Neural progenitor cell (in vitro differentiated cells): Measurements from ENCODE around the gene GHITM. TPM values are rescaled to one million over a fixed set of nuclear protein-coding genes. Genes with fewer than 3 reads are reported as not detected.
"Not testable (repeated sequence)": the region's sequence is repeated elsewhere in the genome, so short reads cannot be mapped to it uniquely, and the experiment has no call there.

Experiments
- DNase-seq: peaks from one replicate; pipeline ENCODE4 v3.0.0-alpha.2; 2016; ENCODE audit warnings: low spot score
- H2AFZ ChIP-seq: fragments of 200-600 bp; sonication (generic); replicated peaks from 2 replicates; pipeline ENCODE4 v1.6.1; 2016; ENCODE audit warnings: antibody characterized with exemption
- H3F3A ChIP-seq: fragments of 200-600 bp; sonication (generic); 2 replicates; pipeline ENCODE4 v1.6.1; 2016; ENCODE audit warnings: antibody characterized with exemption, low read depth
- H3K27ac ChIP-seq: fragments of 200-600 bp; sonication (generic); 2 replicates; pipeline ENCODE4 v1.5.1; 2016; ENCODE audit warnings: mild to moderate bottlenecking
- H3K27me3 ChIP-seq: fragments of 200-600 bp; sonication (generic); 2 replicates; pipeline ENCODE4 v1.6.1; 2016; ENCODE audit warnings: mild to moderate bottlenecking, moderate library complexity
- H3K36me3 ChIP-seq: fragments of 200-600 bp; sonication (generic); 2 replicates; pipeline ENCODE4 v1.5.1; 2016
- H3K4me1 ChIP-seq: fragments of 200-600 bp; sonication (generic); 2 replicates; pipeline ENCODE4 v1.6.1; 2016; ENCODE audit warnings: mixed run types
- H3K4me2 ChIP-seq: fragments of 200-600 bp; sonication (generic); 2 replicates; pipeline ENCODE4 v1.6.1; 2016
- H3K4me3 ChIP-seq: fragments of 200-600 bp; sonication (generic); 2 replicates; pipeline ENCODE4 v1.5.1; 2016
- H3K79me2 ChIP-seq: fragments of 200-600 bp; sonication (generic); 2 replicates; pipeline ENCODE4 v1.6.1; 2016; ENCODE audit warnings: low read depth
- H3K9ac ChIP-seq: fragments of 200-600 bp; sonication (generic); 2 replicates; pipeline ENCODE4 v1.6.1; 2016
- H3K9me3 ChIP-seq: fragments of 200-600 bp; sonication (generic); 2 replicates; pipeline ENCODE4 v1.5.1; 2016; ENCODE audit warnings: low read depth
- H4K20me1 ChIP-seq: fragments of 200-600 bp; sonication (generic); 2 replicates; pipeline ENCODE4 v1.6.1; 2016; ENCODE audit warnings: low read depth
- H3K27ac Mint-ChIP-seq: 3 replicates; pipeline ENCODE4 v1.8.0; 2021; ENCODE audit warnings: mixed read lengths
- H3K27me3 Mint-ChIP-seq: 2 replicates; pipeline ENCODE4 v1.8.0; 2022; ENCODE audit warnings: low read depth, mild to moderate bottlenecking, inconsistent platforms, moderate library complexity, mixed read lengths; ENCODE audit not compliant: insufficient read depth
- H3K36me3 Mint-ChIP-seq: 3 replicates; pipeline ENCODE4 v1.8.0; 2021; ENCODE audit warnings: mixed read lengths
- H3K4me1 Mint-ChIP-seq: 3 replicates; pipeline ENCODE4 v1.8.0; 2021; ENCODE audit warnings: mixed read lengths
- H3K4me3 Mint-ChIP-seq: 3 replicates; pipeline ENCODE4 v1.8.0; 2021; ENCODE audit warnings: mild to moderate bottlenecking, moderate library complexity, mixed read lengths
- H3K9me3 Mint-ChIP-seq: 3 replicates; pipeline ENCODE4 v1.8.0; 2020; ENCODE audit warnings: mixed read lengths
- EZH2 ChIP-seq: fragments of 200-600 bp; sonication (generic); IDR thresholded peaks from 2 replicates; pipeline ENCODE4 v1.6.1; 2017; ENCODE audit warnings: antibody characterized with exemption, mild to moderate bottlenecking, moderate library complexity
- EZH2phosphoT487 ChIP-seq: fragments of 200-600 bp; sonication (generic); IDR thresholded peaks from 2 replicates; pipeline ENCODE4 v1.6.1; 2017; ENCODE audit warnings: antibody characterized with exemption
- total RNA-seq: library from RNA; depleted of rRNA; stranded (reverse); fragments of >200 nt; gene quantifications from 2 replicates; pipeline ENCODE4 v1.2.3, GENCODE V29; 2015; ENCODE audit warnings: low replicate concordance
- TF ChIP-seq, protein P1 (sequence below): fragments of 200-600 bp; sonication (generic); IDR thresholded peaks from 2 replicates; pipeline ENCODE4 v1.5.1; 2017; ENCODE audit warnings: antibody characterized with exemption, mild to moderate bottlenecking

Gene GHITM
- total RNA-seq, 1 donor from 2014 or later, result 181 TPM

DNA sequence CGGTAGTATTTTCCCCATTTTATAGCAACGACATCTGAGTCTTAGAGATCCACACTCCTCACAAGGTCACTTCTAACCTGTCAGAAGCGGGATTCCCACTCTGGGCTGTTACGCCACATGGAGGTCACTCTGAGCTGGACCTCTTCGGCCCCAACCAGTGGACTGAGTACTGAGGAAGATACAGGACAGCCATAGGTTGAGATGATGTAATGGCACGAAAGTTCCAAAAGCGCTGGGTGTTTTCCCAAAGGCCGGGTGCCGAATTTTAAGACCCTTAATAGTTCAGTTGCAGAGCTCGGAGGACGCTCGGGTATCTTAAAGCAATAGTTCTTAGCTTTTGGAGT is 699 bp downstream of the GHITM start:
- Mint-ChIP-seq H3K9me3 (no peaks in the 10 kb centered on the region), H3K4me3 (peak overlapping the region; percentile 96), H3K4me1 (peaks cover 24% of the 10 kb centered on the region), H3K27me3 (no peaks in the 10 kb centered on the region), H3K27ac (peak overlapping the region; percentile 68), H3K36me3 (peaks cover 6% of the 10 kb centered on the region)
- peak overlapping the region; percentile 83 for H3K4me3 ChIP-seq
- H3F3A ChIP-seq, result no peaks in the 10 kb centered on the region
- DNase-seq, result peak; percentile 15
- peak overlapping the region; percentile 79 for H3K9ac ChIP-seq
- no peaks in the 10 kb centered on the region for H3K9me3 ChIP-seq
- peaks cover 10% of the 10 kb centered on the region for H3K4me1 ChIP-seq
- peaks cover 24% of the 10 kb centered on the region for H3K79me2 ChIP-seq
- no peak overlapping the region for H2AFZ ChIP-seq
- no peaks in the 10 kb centered on the region for H4K20me1 ChIP-seq
- no peaks in the 10 kb centered on the region for H3K27me3 ChIP-seq
- peak overlapping the region; percentile 87 for H3K4me2 ChIP-seq
- H3K27ac ChIP-seq, result no peak overlapping the region
- peaks cover 6% of the 10 kb centered on the region for H3K36me3 ChIP-seq
- TF ChIP-seq EZH2 (no peak), EZH2phosphoT487 (no peak)
- TF ChIP-seq, protein P1, sequence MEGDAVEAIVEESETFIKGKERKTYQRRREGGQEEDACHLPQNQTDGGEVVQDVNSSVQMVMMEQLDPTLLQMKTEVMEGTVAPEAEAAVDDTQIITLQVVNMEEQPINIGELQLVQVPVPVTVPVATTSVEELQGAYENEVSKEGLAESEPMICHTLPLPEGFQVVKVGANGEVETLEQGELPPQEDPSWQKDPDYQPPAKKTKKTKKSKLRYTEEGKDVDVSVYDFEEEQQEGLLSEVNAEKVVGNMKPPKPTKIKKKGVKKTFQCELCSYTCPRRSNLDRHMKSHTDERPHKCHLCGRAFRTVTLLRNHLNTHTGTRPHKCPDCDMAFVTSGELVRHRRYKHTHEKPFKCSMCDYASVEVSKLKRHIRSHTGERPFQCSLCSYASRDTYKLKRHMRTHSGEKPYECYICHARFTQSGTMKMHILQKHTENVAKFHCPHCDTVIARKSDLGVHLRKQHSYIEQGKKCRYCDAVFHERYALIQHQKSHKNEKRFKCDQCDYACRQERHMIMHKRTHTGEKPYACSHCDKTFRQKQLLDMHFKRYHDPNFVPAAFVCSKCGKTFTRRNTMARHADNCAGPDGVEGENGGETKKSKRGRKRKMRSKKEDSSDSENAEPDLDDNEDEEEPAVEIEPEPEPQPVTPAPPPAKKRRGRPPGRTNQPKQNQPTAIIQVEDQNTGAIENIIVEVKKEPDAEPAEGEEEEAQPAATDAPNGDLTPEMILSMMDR, result no peak

DNA sequence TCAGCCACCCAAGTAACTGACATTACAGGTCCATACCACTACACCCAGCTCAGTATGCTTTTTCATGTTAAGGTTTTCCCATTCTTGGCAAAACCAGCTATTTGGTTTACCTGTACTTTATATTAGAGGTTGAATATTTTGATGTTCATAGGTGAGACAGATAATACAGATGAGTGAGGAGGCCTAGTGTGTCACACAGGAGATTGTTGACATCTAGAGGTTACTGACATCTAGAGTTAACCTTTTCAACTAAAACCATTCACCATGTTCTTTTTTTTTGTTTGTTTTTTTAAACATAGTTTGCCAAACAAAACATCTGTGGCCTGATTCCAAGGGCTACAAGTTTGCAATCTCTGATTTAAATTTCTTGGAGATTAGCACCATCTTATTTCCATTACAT is 8.0 kb downstream of the GHITM start:
- TF ChIP-seq, protein P1, result no peak
- TF ChIP-seq EZH2, result no peak
- no peak for TF ChIP-seq EZH2phosphoT487
- Histone ChIP-seq H3K9me3 (no peaks in the 10 kb centered on the region), H3K36me3 (peaks cover 22% of the 10 kb centered on the region), H2AFZ (no peak overlapping the region), H3K27me3 (no peaks in the 10 kb centered on the region), H3K79me2 (no peaks in the 10 kb centered on the region), H3K4me1 (no peaks in the 10 kb centered on the region), H3K4me2 (no peak overlapping the region), H3F3A (peaks cover 14% of the 10 kb centered on the region), H3K4me3 (no peak overlapping the region), H3K9ac (no peak overlapping the region), H3K27ac (no peak overlapping the region), H4K20me1 (no peaks in the 10 kb centered on the region)
- Mint-ChIP-seq H3K4me1 (no peaks in the 10 kb centered on the region), H3K27ac (no peak overlapping the region), H3K36me3 (peaks cover 18% of the 10 kb centered on the region), H3K27me3 (no peaks in the 10 kb centered on the region), H3K9me3 (no peaks in the 10 kb centered on the region), H3K4me3 (no peak overlapping the region)
- DNase-seq, result no peak

DNA sequence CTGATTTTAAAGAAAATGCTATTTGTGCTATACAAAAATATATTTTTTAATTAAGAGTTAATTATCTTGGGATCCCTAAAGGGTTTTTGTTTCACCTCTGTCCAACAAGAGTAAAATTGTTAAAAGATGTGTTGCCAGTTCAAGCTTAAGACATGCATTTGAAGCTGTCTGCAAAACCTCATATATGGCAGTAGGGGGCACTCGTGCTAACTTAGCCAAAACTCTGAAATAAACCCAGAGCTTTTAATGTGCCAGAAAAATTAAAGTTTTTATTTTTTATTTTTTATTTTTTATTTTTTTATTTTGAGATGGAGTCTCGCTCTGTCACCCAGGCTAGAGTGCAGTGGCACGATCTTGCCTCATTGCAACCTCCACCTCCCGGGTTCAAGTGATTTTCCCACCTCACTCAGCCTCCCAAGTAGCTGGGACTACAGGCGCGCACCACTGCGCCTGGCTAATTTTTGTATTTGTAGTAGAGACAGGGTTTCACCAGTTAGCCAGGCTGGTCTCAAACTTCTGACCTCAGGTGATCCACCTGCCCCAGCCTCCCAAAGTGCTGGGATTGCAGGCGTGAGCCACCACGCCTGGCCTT is 8.8 kb downstream of the GHITM start:
- H3K4me1 Mint-ChIP-seq, H3K4me3 Mint-ChIP-seq, H3K9me3 ChIP-seq, H3K4me1 ChIP-seq, H3K4me2 ChIP-seq, H4K20me1 ChIP-seq, H3K27ac Mint-ChIP-seq, H2AFZ ChIP-seq, H3K9me3 Mint-ChIP-seq, H3K27me3 Mint-ChIP-seq, H3K27ac ChIP-seq, H3K9ac ChIP-seq, H3K4me3 ChIP-seq, H3K27me3 ChIP-seq, H3K79me2 ChIP-seq: not testable (repeated sequence)
- peaks cover 21% of the 10 kb centered on the region for H3K36me3 Mint-ChIP-seq
- H3K36me3 ChIP-seq, result peaks cover 22% of the 10 kb centered on the region
- TF ChIP-seq, protein P1, result peak; percentile 71
- H3F3A ChIP-seq, result peaks cover 14% of the 10 kb centered on the region
- DNase-seq, result peak; percentile 50
